Astrocyte of the cerebellum (primary cell): ENCODE data around the gene TMPRSS11E.
"Not testable (repeated sequence)": the region's sequence is repeated elsewhere in the genome, so short reads cannot be mapped to it uniquely, and the experiment has no call there.

Experiments used
- DNase-seq: peaks from one replicate; pipeline ENCODE4 v3.0.0-alpha.2; 2011; ENCODE audit warnings: low read depth
- H3K4me3 ChIP-seq: 2 replicates; pipeline ENCODE4 v1.5.1; 2011; ENCODE audit warnings: mild to moderate bottlenecking, low read depth, low read length, moderate library complexity
- CTCF ChIP-seq: IDR thresholded peaks from 2 replicates; pipeline ENCODE4 v1.5.1; 2012; ENCODE audit warnings: low read length, low read depth, moderate library complexity, mild to moderate bottlenecking; ENCODE audit errors: missing control alignments
- in situ Hi-C: cut with HindIII; loops from 2 replicates; pipeline ENCODE4 v1.10.0; 2017; ENCODE audit warnings: low sequenced_read_pairs

Gene TMPRSS11E

GRCh38 chr4:68407868-68408190, 39.4 kb upstream of the TMPRSS11E start:
- no peak for TF ChIP-seq CTCF
- in situ Hi-C loops = no loop called here
- no peak overlapping the region for H3K4me3 ChIP-seq
- no peak for DNase-seq

- no peak for DNase-seq
- TF ChIP-seq CTCF = no peak
- in situ Hi-C loops = no loop called here
Observed at GRCh38 chr4:68410149-68410548, 37.1 kb upstream of the TMPRSS11E start.

GRCh38 chr4:68410643-68411042, 36.6 kb upstream of the TMPRSS11E start:
- no peak for TF ChIP-seq CTCF

More at GRCh38 chr4:68410149-68410548, 37.1 kb upstream of the TMPRSS11E start:
- H3K4me3 ChIP-seq = no peak overlapping the region

GRCh38 chr4:68412031-68412430, 35.2 kb upstream of the TMPRSS11E start:
- H3K4me3 ChIP-seq, in situ Hi-C loops, DNase-seq: not testable (repeated sequence)

More at GRCh38 chr4:68410643-68411042, 36.6 kb upstream of the TMPRSS11E start:
- DNase-seq = no peak
- H3K4me3 ChIP-seq = no peak overlapping the region
- in situ Hi-C loops = no loop called here

- DNase-seq = no peak
- no peak for TF ChIP-seq CTCF
- in situ Hi-C loops = no loop called here
- no peak overlapping the region for H3K4me3 ChIP-seq
Observed at GRCh38 chr4:68416591-68416990, 30.7 kb upstream of the TMPRSS11E start.

- H3K4me3 ChIP-seq = no peak overlapping the region
- in situ Hi-C loops = no loop called here
- no peak for TF ChIP-seq CTCF
- DNase-seq = no peak
Observed at GRCh38 chr4:68426516-68426915, 20.7 kb upstream of the TMPRSS11E start.

- DNase-seq = no peak
- H3K4me3 ChIP-seq = no peak overlapping the region
- in situ Hi-C loops = no loop called here
- no peak for TF ChIP-seq CTCF
Observed at GRCh38 chr4:68430337-68430736, 16.9 kb upstream of the TMPRSS11E start.
